GM23338 (cell line): ENCODE data around the gene SERF2. TPM values are rescaled to one million over a fixed set of nuclear protein-coding genes. Genes with fewer than 3 reads are reported as not detected.

Source experiments
- ATAC-seq: fragments of 200-7000 bp; cut with Tn5 transposase; 3 replicates; pipeline ENCODE4 v1.9.1; 2020
- DNase-seq: peaks from one replicate; pipeline ENCODE4 v3.0.0-alpha.2; 2015; ENCODE audit warnings: low spot score
- H2AFZ ChIP-seq: fragments of 200-600 bp; sonication (generic); 2 replicates; pipeline ENCODE4 v1.8.0; 2016; ENCODE audit warnings: antibody characterized with exemption, mild to moderate bottlenecking, moderate library complexity
- H3F3A ChIP-seq: fragments of 200-600 bp; sonication (generic); replicated peaks from 2 replicates; pipeline ENCODE4 v1.8.0; 2017; ENCODE audit warnings: antibody characterized with exemption, mixed run types, low read depth
- H3K27ac ChIP-seq: fragments of 200-600 bp; sonication (generic); 2 replicates; pipeline ENCODE4 v1.6.1; 2016; ENCODE audit warnings: low read depth
- H3K27me3 ChIP-seq: fragments of 200-600 bp; sonication (generic); 2 replicates; pipeline ENCODE4 v1.8.0; 2016; ENCODE audit warnings: mild to moderate bottlenecking, mixed run types, moderate library complexity; ENCODE audit not compliant: insufficient read depth
- H3K36me3 ChIP-seq: fragments of 200-600 bp; sonication (generic); 2 replicates; pipeline ENCODE4 v1.8.0; 2016; ENCODE audit warnings: mild to moderate bottlenecking; ENCODE audit not compliant: insufficient read depth
- H3K4me1 ChIP-seq: fragments of 200-600 bp; sonication (generic); 2 replicates; pipeline ENCODE4 v1.8.0; 2016; ENCODE audit warnings: mild to moderate bottlenecking, moderate library complexity; ENCODE audit not compliant: insufficient read depth
- H3K4me2 ChIP-seq: fragments of 200-600 bp; sonication (generic); 2 replicates; pipeline ENCODE4 v1.7.1; 2017; ENCODE audit warnings: mixed run types
- H3K4me3 ChIP-seq: fragments of 200-600 bp; sonication (generic); 2 replicates; pipeline ENCODE4 v1.6.1; 2016; ENCODE audit warnings: mixed run types
- H3K79me2 ChIP-seq: fragments of 200-600 bp; sonication (generic); replicated peaks from 2 replicates; pipeline ENCODE4 v1.8.0; 2017; ENCODE audit warnings: mild to moderate bottlenecking; ENCODE audit not compliant: insufficient read depth
- H3K9me2 ChIP-seq: fragments of 200-600 bp; sonication (generic); 2 replicates; pipeline ENCODE4 v1.8.0; 2017; ENCODE audit not compliant: insufficient read depth
- H4K20me1 ChIP-seq: fragments of 200-600 bp; sonication (generic); replicated peaks from 2 replicates; pipeline ENCODE4 v1.8.0; 2017; ENCODE audit warnings: mild to moderate bottlenecking; ENCODE audit not compliant: insufficient read depth
- H3K27ac Mint-ChIP-seq: 2 replicates; pipeline ENCODE4 v1.8.0; 2020; ENCODE audit warnings: inconsistent platforms, mild to moderate bottlenecking, moderate library complexity, mixed read lengths
- H3K27me3 Mint-ChIP-seq: 3 replicates; pipeline ENCODE4 v1.8.0; 2022; ENCODE audit warnings: low read depth, mild to moderate bottlenecking, moderate library complexity, mixed read lengths, inconsistent platforms; ENCODE audit not compliant: insufficient read depth, poor library complexity
- H3K36me3 Mint-ChIP-seq: 3 replicates; pipeline ENCODE4 v1.8.0; 2021; ENCODE audit warnings: low read depth, mild to moderate bottlenecking, inconsistent platforms, moderate library complexity, mixed read lengths
- H3K4me1 Mint-ChIP-seq: 3 replicates; pipeline ENCODE4 v1.8.0; 2020; ENCODE audit warnings: mild to moderate bottlenecking, inconsistent platforms, mixed read lengths
- H3K4me3 Mint-ChIP-seq: 3 replicates; pipeline ENCODE4 v1.8.0; 2021; ENCODE audit warnings: moderate library complexity, mild to moderate bottlenecking, inconsistent platforms, mixed read lengths
- H3K9me3 Mint-ChIP-seq: 3 replicates; pipeline ENCODE4 v1.8.0; 2020; ENCODE audit warnings: moderate library complexity, mild to moderate bottlenecking, inconsistent platforms, mixed read lengths
- CREB1 ChIP-seq: fragments of 250-450 bp; sonication (Bioruptor Pico); IDR thresholded peaks from 2 replicates; pipeline ENCODE4 v1.5.0; 2020; ENCODE audit warnings: low read depth, mild to moderate bottlenecking, moderate library complexity
- ETS1 ChIP-seq: IDR thresholded peaks from 2 replicates; pipeline ENCODE4 v1.6.1; 2016; ENCODE audit warnings: antibody characterized with exemption
- JUNB ChIP-seq: IDR thresholded peaks from one replicate; pipeline ENCODE4 v1.6.1; 2016; ENCODE audit warnings: antibody characterized with exemption; ENCODE audit not compliant: unreplicated experiment
- POLR2AphosphoS5 ChIP-seq: IDR thresholded peaks from 2 replicates; pipeline ENCODE4 v1.6.1; 2016; ENCODE audit warnings: antibody characterized with exemption, low read depth
- REST ChIP-seq: IDR thresholded peaks from one replicate; pipeline ENCODE4 v1.6.1; 2018; ENCODE audit warnings: antibody characterized with exemption; ENCODE audit not compliant: unreplicated experiment
- ZNF331 ChIP-seq: fragments of 250-450 bp; sonication (Bioruptor Pico); IDR thresholded peaks from 2 replicates; pipeline ENCODE4 v1.5.0; 2020; ENCODE audit warnings: low read depth, mild to moderate bottlenecking, moderate library complexity
- ZNF462 ChIP-seq: fragments of 250-450 bp; sonication (Bioruptor Pico); IDR thresholded peaks from 2 replicates; pipeline ENCODE4 v1.5.0; 2020; ENCODE audit warnings: mild to moderate bottlenecking, moderate library complexity
- polyA plus RNA-seq: library from polyadenylated mRNA; unstranded; fragments of >200 nt; fragmentation: Nextera tagmentation; extraction: Ambion mirVana; gene quantifications from 2 replicates; pipeline ENCODE4 v1.2.1, GENCODE V29; 2016
- total RNA-seq: library from RNA; depleted of rRNA; stranded (reverse); fragments of >200 nt; shearing (Covaris generic); gene quantifications from 2 replicates; pipeline ENCODE4 v1.2.3, GENCODE V29; 2014

The SERF2 gene
- total and polyA plus RNA-seq, 2 experiments from 2014 or later, result 460 to 2,602 TPM

- H3K79me2 ChIP-seq, result peaks cover 83% of the 10 kb centered on the region
- H2AFZ ChIP-seq, result no peak overlapping the region
- no peak overlapping the region for H3K4me3 Mint-ChIP-seq
- H3K36me3 ChIP-seq, result peaks cover 29% of the 10 kb centered on the region
- H3K4me1 ChIP-seq, result peaks cover 16% of the 10 kb centered on the region
- H3K27me3 Mint-ChIP-seq, result peaks cover 7% of the 10 kb centered on the region
- peak overlapping the region; percentile 48; the same call in 1 of the 2 replicates for H3K27ac Mint-ChIP-seq
- peaks cover 73% of the 10 kb centered on the region for H4K20me1 ChIP-seq
- peaks cover 41% of the 10 kb centered on the region for H3K36me3 Mint-ChIP-seq
- peak overlapping the region; percentile 74; the same call in 1 of the 2 replicates for H3K27ac ChIP-seq
- peak overlapping the region; percentile 88; the same call in 1 of the 2 replicates for H3K4me2 ChIP-seq
- DNase-seq, result no peak
- H3K4me1 Mint-ChIP-seq, result peaks cover 15% of the 10 kb centered on the region
- H3K9me3 Mint-ChIP-seq, result no peaks in the 10 kb centered on the region
- no peaks in the 10 kb centered on the region for H3F3A ChIP-seq
- H3K27me3 ChIP-seq, result no peaks in the 10 kb centered on the region
- no peaks in the 10 kb centered on the region for H3K9me2 ChIP-seq
- H3K4me3 ChIP-seq, result no peak overlapping the region
- TF ChIP-seq JUNB, result no peak
- no peak for TF ChIP-seq POLR2AphosphoS5
- no peak for TF ChIP-seq ZNF331 (CRISPR knock-in tag)
- no peak for TF ChIP-seq CREB1 (CRISPR knock-in tag)
- no peak for TF ChIP-seq ETS1
- TF ChIP-seq REST, result no peak
- TF ChIP-seq ZNF462 (CRISPR knock-in tag), result no peak
- no peak for ATAC-seq
Observed at GRCh38 chr15:43749690-43750345, 42.3 kb upstream of the SERF2 start.
